Calu3 (cell line): Measurements from ENCODE around the gene RASGRF2. TPM values are rescaled to one million over a fixed set of nuclear protein-coding genes. Genes with fewer than 3 reads are reported as not detected.

ENCODE experiments used
- BruUV-seq: library from RNA; stranded (reverse); fragments of 400-500 nt; replicated peaks from 2 replicates; lab custom pipeline; 2021; lab: Mats Ljungman, UMichigan
- CTCF ChIA-PET: fragments of 300-600 bp; sonication (Branson Sonifier 250); formaldehyde crosslinking; loops from one replicate; lab custom pipeline; 2022; ENCODE audit warnings: antibody characterized with exemption; lab: Charles Lee
- DNase-seq: peaks from one replicate; pipeline ENCODE4 v3.0.0; 2022
- H3K27ac Mint-ChIP-seq: one replicate; pipeline ENCODE4 v1.8.0; 2022; ENCODE audit warnings: mixed read lengths; ENCODE audit not compliant: unreplicated experiment
- H3K27me3 Mint-ChIP-seq: one replicate; pipeline ENCODE4 v1.8.0; 2022; ENCODE audit warnings: mixed read lengths; ENCODE audit not compliant: unreplicated experiment
- H3K36me3 Mint-ChIP-seq: one replicate; pipeline ENCODE4 v1.8.0; 2022; ENCODE audit warnings: mild to moderate bottlenecking, moderate library complexity, mixed read lengths; ENCODE audit not compliant: insufficient read depth, unreplicated experiment
- H3K4me1 Mint-ChIP-seq: one replicate; pipeline ENCODE4 v1.8.0; 2022; ENCODE audit warnings: mild to moderate bottlenecking, low read depth, mixed read lengths; ENCODE audit not compliant: unreplicated experiment
- H3K4me3 Mint-ChIP-seq: one replicate; pipeline ENCODE4 v1.8.0; 2022; ENCODE audit warnings: mild to moderate bottlenecking, low read depth, moderate library complexity, mixed read lengths; ENCODE audit not compliant: unreplicated experiment
- H3K9me3 Mint-ChIP-seq: one replicate; pipeline ENCODE4 v1.8.0; 2022; ENCODE audit warnings: low read depth, mixed read lengths; ENCODE audit not compliant: unreplicated experiment
- CTCF ChIP-seq: fragments of 200-600 bp; IDR thresholded peaks from one replicate; pipeline ENCODE4 v1.8.0; 2022; ENCODE audit warnings: antibody characterized with exemption; ENCODE audit not compliant: unreplicated experiment
- intact Hi-C: fragments of 100-400 bp; cut with micrococcal nuclease; formaldehyde crosslinking; loops from one replicate; pipeline ENCODE4 v1.10.0; 2022; ENCODE audit not compliant: unreplicated experiment
- total RNA-seq: library from RNA; stranded (reverse); gene quantifications from 2 replicates; pipeline ENCODE4 v1.2.3, GENCODE V29; 2022

Gene RASGRF2
- total RNA-seq, 1 experiment from 2014 or later, result 27.7 TPM

DNA sequence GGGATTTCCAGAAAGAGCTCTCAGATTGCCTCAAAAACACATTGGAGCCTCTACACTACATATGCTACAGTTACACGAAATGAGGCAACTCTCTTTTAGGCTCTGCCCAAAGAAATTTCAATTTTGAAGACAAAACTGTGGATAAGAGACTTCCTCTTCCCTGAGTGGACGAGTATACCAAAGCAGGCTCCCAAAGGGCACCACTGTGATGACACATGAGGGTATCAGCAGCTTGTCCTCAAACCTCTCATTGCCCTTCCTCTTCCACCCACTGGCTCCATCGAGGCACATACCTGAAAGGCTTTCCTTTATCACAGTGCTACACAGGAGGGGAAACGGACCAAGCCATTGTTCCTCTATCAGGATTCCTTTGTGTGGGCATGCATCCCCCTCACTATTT is 284.3 kb downstream of the RASGRF2 start:
- no peaks in the 10 kb centered on the region for H3K27me3 Mint-ChIP-seq
- no peak overlapping the region for H3K27ac Mint-ChIP-seq
- H3K36me3 Mint-ChIP-seq, result no peaks in the 10 kb centered on the region
- DNase-seq, result no peak
- CTCF ChIA-PET, result interaction anchor here (0.7 kb wide), 2 partner anchors 26 to 42 kb away, joined by 3 read pairs; no protein-coding TSS in a partner anchor
- no TSS peak for BruUV-seq
- no peak overlapping the region for H3K4me3 Mint-ChIP-seq
- no peak for TF ChIP-seq CTCF
- intact Hi-C loops, result loop anchor here (10.0 kb wide), 1 partner anchor 50 kb away; no protein-coding TSS in a partner anchor
- H3K9me3 Mint-ChIP-seq, result no peaks in the 10 kb centered on the region
- peaks cover 38% of the 10 kb centered on the region for H3K4me1 Mint-ChIP-seq

GRCh38 chr5:81245871-81246235 is 285.7 kb downstream of the RASGRF2 start:
- H3K4me3 Mint-ChIP-seq, result peak overlapping the region; percentile 0
- intact Hi-C loops, result loop anchor here (10.0 kb wide), 1 partner anchor 49 kb away; no protein-coding TSS in a partner anchor
- no peaks in the 10 kb centered on the region for H3K27me3 Mint-ChIP-seq
- H3K27ac Mint-ChIP-seq, result peak overlapping the region; percentile 21
- no peak for DNase-seq
- BruUV-seq, result no TSS peak
- H3K4me1 Mint-ChIP-seq, result peaks cover 48% of the 10 kb centered on the region
- CTCF ChIA-PET, result interaction anchor here (1.1 to 2.0 kb wide), 2 partner anchors 54 to 326 kb away, joined by 3 to 6 read pairs; no protein-coding TSS in a partner anchor
- H3K36me3 Mint-ChIP-seq, result no peaks in the 10 kb centered on the region
- no peaks in the 10 kb centered on the region for H3K9me3 Mint-ChIP-seq
- no peak for TF ChIP-seq CTCF

GRCh38 chr5:81246697-81247096 is 286.5 kb downstream of the RASGRF2 start:
- Mint-ChIP-seq H3K27ac (no peak overlapping the region), H3K9me3 (no peaks in the 10 kb centered on the region), H3K4me3 (no peak overlapping the region), H3K36me3 (no peaks in the 10 kb centered on the region), H3K4me1 (peaks cover 48% of the 10 kb centered on the region), H3K27me3 (no peaks in the 10 kb centered on the region)
- DNase-seq, result no peak
- CTCF ChIA-PET, result interaction anchor here (2.0 kb wide), 1 partner anchor 53 kb away, joined by 6 read pairs; no protein-coding TSS in a partner anchor
- BruUV-seq, result no TSS peak
- intact Hi-C loops, result loop anchor here (10.0 kb wide), 1 partner anchor 48 kb away; no protein-coding TSS in a partner anchor
- TF ChIP-seq CTCF, result no peak

DNA sequence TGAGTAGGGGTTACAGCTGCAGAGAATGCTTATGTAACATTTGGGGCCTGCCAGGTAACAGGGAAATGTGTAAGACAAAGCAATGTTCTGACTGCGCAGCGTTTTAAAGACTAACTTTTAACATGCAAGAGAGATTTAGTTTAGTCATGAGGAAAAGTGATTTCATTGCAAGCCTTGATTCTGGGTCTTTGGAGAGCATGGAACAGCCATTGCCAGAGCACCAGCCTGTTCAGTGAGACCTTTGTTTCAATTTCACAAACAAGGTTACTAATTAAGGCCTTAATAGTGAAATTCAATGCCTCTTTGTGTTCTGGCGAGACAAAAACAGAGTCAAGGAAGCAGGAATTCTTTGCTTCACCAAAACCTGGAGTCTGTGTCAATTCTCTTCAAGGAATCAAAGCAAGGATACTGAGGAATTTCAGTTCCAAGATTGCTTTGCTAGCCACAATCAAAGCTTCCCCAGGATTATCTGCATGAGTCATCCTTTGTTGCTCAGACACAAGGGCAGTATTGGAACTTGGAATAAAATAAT is 287.3 kb downstream of the RASGRF2 start:
- peak overlapping the region; percentile 36 for H3K27ac Mint-ChIP-seq
- H3K9me3 Mint-ChIP-seq, result no peaks in the 10 kb centered on the region
- no peak for TF ChIP-seq CTCF
- CTCF ChIA-PET, result interaction anchor here (1.0 kb wide), 1 partner anchor 52 kb away, joined by 5 read pairs; no protein-coding TSS in a partner anchor
- peaks cover 48% of the 10 kb centered on the region for H3K4me1 Mint-ChIP-seq
- no peaks in the 10 kb centered on the region for H3K36me3 Mint-ChIP-seq
- no peaks in the 10 kb centered on the region for H3K27me3 Mint-ChIP-seq
- BruUV-seq, result no TSS peak
- DNase-seq, result no peak
- intact Hi-C loops, result loop anchor here (10.0 kb wide), 1 partner anchor 47 kb away; no protein-coding TSS in a partner anchor
- no peak overlapping the region for H3K4me3 Mint-ChIP-seq
